ENCODE data around the gene AGGF1. TPM values are rescaled to one million over a fixed set of nuclear protein-coding genes. Genes with fewer than 3 reads are reported as not detected.

AGGF1 gene
- total RNA-seq, 1 experiment from 2014 or later = 23.2 TPM

DNA sequence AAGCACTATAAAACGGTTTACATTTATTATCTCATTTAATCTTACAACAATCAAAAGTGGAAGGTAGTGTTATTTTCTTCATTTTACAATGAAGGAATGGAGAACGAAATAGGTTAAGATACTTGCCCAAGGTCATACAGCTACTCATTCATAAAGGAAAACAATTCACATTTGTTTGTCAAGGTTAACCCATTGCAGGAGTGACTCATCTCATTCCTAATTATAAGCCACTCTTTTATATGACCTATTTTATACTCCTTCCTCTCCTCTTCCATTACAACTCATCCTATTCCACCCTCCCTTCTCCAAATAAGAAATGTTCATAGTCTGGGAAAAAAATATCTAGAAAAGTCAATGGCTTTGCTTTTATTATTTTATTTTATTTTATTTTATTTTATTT is 47.8 kb upstream of the AGGF1 start:
- ChIA-PET CTCF (interaction anchor here (0.6 kb wide), 1 partner anchor 1130 kb away, joined by 3 read pairs; no protein-coding TSS in a partner anchor), POLR2A (no interaction called here)
- H3K4me1 Mint-ChIP-seq = no peaks in the 10 kb centered on the region

DNA sequence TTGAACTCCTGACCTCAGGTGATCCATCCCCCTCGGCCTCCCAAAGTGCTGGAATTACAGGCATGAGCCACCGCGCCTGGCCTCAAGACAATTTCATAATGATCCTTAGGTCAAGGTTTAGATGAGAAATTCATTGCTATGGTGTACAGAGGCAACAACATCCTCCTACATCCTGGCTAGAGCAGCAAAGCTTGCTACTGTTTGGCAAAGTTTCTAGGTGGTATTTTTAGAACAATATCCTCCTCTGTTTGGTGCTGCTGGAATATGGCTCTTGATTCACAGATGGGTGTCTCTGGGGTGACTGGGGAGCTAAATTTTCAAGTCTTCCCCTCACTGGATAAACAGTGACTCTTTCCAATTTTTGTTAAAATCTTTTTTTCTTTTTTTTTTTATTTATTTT is 46.7 kb upstream of the AGGF1 start:
- ChIA-PET POLR2A (no interaction called here), CTCF (no interaction called here)
- no peaks in the 10 kb centered on the region for H3K27me3 Mint-ChIP-seq (ENCODE audit: low read depth)
- no peak overlapping the region for H3K27ac Mint-ChIP-seq
- TF ChIP-seq SP1 (CRISPR knock-in tag; conservative IDR thresholded peaks at IDR 0.05) = no peak
- TF ChIP-seq, protein P1, sequence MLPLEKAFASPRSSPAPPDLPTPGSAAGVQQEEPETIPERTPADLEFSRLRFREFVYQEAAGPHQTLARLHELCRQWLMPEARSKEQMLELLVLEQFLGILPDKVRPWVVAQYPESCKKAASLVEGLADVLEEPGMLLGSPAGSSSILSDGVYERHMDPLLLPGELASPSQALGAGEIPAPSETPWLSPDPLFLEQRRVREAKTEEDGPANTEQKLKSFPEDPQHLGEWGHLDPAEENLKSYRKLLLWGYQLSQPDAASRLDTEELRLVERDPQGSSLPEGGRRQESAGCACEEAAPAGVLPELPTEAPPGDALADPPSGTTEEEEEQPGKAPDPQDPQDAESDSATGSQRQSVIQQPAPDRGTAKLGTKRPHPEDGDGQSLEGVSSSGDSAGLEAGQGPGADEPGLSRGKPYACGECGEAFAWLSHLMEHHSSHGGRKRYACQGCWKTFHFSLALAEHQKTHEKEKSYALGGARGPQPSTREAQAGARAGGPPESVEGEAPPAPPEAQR (CRISPR knock-in tag; IDR thresholded peaks at IDR 0.05) = no peak
- TF ChIP-seq, protein P2, sequence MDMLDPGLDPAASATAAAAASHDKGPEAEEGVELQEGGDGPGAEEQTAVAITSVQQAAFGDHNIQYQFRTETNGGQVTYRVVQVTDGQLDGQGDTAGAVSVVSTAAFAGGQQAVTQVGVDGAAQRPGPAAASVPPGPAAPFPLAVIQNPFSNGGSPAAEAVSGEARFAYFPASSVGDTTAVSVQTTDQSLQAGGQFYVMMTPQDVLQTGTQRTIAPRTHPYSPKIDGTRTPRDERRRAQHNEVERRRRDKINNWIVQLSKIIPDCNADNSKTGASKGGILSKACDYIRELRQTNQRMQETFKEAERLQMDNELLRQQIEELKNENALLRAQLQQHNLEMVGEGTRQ (CRISPR knock-in tag; IDR thresholded peaks at IDR 0.05) = no peak
- TF ChIP-seq, protein P3, sequence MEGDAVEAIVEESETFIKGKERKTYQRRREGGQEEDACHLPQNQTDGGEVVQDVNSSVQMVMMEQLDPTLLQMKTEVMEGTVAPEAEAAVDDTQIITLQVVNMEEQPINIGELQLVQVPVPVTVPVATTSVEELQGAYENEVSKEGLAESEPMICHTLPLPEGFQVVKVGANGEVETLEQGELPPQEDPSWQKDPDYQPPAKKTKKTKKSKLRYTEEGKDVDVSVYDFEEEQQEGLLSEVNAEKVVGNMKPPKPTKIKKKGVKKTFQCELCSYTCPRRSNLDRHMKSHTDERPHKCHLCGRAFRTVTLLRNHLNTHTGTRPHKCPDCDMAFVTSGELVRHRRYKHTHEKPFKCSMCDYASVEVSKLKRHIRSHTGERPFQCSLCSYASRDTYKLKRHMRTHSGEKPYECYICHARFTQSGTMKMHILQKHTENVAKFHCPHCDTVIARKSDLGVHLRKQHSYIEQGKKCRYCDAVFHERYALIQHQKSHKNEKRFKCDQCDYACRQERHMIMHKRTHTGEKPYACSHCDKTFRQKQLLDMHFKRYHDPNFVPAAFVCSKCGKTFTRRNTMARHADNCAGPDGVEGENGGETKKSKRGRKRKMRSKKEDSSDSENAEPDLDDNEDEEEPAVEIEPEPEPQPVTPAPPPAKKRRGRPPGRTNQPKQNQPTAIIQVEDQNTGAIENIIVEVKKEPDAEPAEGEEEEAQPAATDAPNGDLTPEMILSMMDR (IDR thresholded peaks at IDR 0.05) = no peak
- TF ChIP-seq TCF7 (CRISPR knock-in tag; IDR thresholded peaks at IDR 0.05; ENCODE audit: low read depth) = no peak
- TF ChIP-seq, protein P4, sequence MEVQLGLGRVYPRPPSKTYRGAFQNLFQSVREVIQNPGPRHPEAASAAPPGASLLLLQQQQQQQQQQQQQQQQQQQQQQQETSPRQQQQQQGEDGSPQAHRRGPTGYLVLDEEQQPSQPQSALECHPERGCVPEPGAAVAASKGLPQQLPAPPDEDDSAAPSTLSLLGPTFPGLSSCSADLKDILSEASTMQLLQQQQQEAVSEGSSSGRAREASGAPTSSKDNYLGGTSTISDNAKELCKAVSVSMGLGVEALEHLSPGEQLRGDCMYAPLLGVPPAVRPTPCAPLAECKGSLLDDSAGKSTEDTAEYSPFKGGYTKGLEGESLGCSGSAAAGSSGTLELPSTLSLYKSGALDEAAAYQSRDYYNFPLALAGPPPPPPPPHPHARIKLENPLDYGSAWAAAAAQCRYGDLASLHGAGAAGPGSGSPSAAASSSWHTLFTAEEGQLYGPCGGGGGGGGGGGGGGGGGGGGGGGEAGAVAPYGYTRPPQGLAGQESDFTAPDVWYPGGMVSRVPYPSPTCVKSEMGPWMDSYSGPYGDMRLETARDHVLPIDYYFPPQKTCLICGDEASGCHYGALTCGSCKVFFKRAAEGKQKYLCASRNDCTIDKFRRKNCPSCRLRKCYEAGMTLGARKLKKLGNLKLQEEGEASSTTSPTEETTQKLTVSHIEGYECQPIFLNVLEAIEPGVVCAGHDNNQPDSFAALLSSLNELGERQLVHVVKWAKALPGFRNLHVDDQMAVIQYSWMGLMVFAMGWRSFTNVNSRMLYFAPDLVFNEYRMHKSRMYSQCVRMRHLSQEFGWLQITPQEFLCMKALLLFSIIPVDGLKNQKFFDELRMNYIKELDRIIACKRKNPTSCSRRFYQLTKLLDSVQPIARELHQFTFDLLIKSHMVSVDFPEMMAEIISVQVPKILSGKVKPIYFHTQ (CRISPR knock-in tag; IDR thresholded peaks at IDR 0.05) = no peak
- TF ChIP-seq, protein P5, sequence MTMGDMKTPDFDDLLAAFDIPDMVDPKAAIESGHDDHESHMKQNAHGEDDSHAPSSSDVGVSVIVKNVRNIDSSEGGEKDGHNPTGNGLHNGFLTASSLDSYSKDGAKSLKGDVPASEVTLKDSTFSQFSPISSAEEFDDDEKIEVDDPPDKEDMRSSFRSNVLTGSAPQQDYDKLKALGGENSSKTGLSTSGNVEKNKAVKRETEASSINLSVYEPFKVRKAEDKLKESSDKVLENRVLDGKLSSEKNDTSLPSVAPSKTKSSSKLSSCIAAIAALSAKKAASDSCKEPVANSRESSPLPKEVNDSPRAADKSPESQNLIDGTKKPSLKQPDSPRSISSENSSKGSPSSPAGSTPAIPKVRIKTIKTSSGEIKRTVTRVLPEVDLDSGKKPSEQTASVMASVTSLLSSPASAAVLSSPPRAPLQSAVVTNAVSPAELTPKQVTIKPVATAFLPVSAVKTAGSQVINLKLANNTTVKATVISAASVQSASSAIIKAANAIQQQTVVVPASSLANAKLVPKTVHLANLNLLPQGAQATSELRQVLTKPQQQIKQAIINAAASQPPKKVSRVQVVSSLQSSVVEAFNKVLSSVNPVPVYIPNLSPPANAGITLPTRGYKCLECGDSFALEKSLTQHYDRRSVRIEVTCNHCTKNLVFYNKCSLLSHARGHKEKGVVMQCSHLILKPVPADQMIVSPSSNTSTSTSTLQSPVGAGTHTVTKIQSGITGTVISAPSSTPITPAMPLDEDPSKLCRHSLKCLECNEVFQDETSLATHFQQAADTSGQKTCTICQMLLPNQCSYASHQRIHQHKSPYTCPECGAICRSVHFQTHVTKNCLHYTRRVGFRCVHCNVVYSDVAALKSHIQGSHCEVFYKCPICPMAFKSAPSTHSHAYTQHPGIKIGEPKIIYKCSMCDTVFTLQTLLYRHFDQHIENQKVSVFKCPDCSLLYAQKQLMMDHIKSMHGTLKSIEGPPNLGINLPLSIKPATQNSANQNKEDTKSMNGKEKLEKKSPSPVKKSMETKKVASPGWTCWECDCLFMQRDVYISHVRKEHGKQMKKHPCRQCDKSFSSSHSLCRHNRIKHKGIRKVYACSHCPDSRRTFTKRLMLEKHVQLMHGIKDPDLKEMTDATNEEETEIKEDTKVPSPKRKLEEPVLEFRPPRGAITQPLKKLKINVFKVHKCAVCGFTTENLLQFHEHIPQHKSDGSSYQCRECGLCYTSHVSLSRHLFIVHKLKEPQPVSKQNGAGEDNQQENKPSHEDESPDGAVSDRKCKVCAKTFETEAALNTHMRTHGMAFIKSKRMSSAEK (CRISPR knock-in tag; IDR thresholded peaks at IDR 0.05; ENCODE audit: borderline replicate concordance) = no peak
- TF ChIP-seq NFE2L1 (CRISPR knock-in tag; IDR thresholded peaks at IDR 0.05) = no peak
- no peaks in the 10 kb centered on the region for H3K4me1 Mint-ChIP-seq
- no peak for DNase-seq (ENCODE audit: low spot score)
- H3K9me3 Mint-ChIP-seq = peaks cover 5% of the 10 kb centered on the region; the same call in 1 of the 2 replicates
- ATAC-seq = no peak
- H3K4me3 Mint-ChIP-seq = no peak overlapping the region
- no peaks in the 10 kb centered on the region for H3K36me3 Mint-ChIP-seq

More for the DNA sequence above, 47.8 kb upstream of the AGGF1 start:
- H3K27ac Mint-ChIP-seq = no peak overlapping the region
- H3K9me3 Mint-ChIP-seq = peaks cover 5% of the 10 kb centered on the region; the same call in 1 of the 2 replicates
- H3K4me3 Mint-ChIP-seq = no peak overlapping the region
- ATAC-seq (no peak), DNase-seq (ENCODE audit: low spot score) (no peak)
- H3K27me3 Mint-ChIP-seq (ENCODE audit: low read depth) = no peaks in the 10 kb centered on the region
- H3K36me3 Mint-ChIP-seq = no peaks in the 10 kb centered on the region
- TF ChIP-seq, protein P6, sequence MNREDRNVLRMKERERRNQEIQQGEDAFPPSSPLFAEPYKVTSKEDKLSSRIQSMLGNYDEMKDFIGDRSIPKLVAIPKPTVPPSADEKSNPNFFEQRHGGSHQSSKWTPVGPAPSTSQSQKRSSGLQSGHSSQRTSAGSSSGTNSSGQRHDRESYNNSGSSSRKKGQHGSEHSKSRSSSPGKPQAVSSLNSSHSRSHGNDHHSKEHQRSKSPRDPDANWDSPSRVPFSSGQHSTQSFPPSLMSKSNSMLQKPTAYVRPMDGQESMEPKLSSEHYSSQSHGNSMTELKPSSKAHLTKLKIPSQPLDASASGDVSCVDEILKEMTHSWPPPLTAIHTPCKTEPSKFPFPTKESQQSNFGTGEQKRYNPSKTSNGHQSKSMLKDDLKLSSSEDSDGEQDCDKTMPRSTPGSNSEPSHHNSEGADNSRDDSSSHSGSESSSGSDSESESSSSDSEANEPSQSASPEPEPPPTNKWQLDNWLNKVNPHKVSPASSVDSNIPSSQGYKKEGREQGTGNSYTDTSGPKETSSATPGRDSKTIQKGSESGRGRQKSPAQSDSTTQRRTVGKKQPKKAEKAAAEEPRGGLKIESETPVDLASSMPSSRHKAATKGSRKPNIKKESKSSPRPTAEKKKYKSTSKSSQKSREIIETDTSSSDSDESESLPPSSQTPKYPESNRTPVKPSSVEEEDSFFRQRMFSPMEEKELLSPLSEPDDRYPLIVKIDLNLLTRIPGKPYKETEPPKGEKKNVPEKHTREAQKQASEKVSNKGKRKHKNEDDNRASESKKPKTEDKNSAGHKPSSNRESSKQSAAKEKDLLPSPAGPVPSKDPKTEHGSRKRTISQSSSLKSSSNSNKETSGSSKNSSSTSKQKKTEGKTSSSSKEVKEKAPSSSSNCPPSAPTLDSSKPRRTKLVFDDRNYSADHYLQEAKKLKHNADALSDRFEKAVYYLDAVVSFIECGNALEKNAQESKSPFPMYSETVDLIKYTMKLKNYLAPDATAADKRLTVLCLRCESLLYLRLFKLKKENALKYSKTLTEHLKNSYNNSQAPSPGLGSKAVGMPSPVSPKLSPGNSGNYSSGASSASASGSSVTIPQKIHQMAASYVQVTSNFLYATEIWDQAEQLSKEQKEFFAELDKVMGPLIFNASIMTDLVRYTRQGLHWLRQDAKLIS (CRISPR knock-in tag; IDR thresholded peaks at IDR 0.05; ENCODE audit: borderline replicate concordance) = no peak
- TF ChIP-seq, protein P7, sequence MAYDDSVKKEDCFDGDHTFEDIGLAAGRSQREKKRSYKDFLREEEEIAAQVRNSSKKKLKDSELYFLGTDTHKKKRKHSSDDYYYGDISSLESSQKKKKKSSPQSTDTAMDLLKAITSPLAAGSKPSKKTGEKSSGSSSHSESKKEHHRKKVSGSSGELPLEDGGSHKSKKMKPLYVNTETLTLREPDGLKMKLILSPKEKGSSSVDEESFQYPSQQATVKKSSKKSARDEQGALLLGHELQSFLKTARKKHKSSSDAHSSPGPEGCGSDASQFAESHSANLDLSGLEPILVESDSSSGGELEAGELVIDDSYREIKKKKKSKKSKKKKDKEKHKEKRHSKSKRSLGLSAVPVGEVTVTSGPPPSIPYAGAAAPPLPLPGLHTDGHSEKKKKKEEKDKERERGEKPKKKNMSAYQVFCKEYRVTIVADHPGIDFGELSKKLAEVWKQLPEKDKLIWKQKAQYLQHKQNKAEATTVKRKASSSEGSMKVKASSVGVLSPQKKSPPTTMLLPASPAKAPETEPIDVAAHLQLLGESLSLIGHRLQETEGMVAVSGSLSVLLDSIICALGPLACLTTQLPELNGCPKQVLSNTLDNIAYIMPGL (CRISPR knock-in tag; IDR thresholded peaks at IDR 0.05) = no peak
